Liver (tissue), 9 donors: Measurements from ENCODE around the gene CAMKMT. TPM values are rescaled to one million over a fixed set of nuclear protein-coding genes. Genes with fewer than 3 reads are reported as not detected.

Source experiments
- DNase-seq: peaks from one replicate; pipeline ENCODE4 v3.0.0-alpha.2; 2017; ENCODE audit warnings: low spot score
- H3K27ac ChIP-seq, 2 donors: one replicate each; pipeline ENCODE4 v1.7.0; 2013; ENCODE audit warnings: inconsistent platforms in 2 of 2, low read length in 2 of 2, control low read depth in 1 of 2, low read depth in 1 of 2, mild to moderate bottlenecking in 1 of 2
- H3K27me3 ChIP-seq, 4 donors: one replicate each; pipeline versions ENCODE4 v1.6.1 to v1.7.0; 2013; ENCODE audit warnings: low read length in 3 of 4, inconsistent platforms in 1 of 4, mild to moderate bottlenecking in 1 of 4, moderate library complexity in 1 of 4; ENCODE audit not compliant: control insufficient read depth in 4 of 4, insufficient read depth in 4 of 4
- H3K36me3 ChIP-seq, 4 donors: one replicate each; pipeline versions ENCODE4 v1.6.1 to v1.7.0; 2013; ENCODE audit warnings: low read length in 3 of 4, mild to moderate bottlenecking in 3 of 4, low read depth in 1 of 4, moderate library complexity in 1 of 4; ENCODE audit not compliant: control insufficient read depth in 4 of 4, insufficient read depth in 3 of 4
- H3K4me1 ChIP-seq, 4 donors: one replicate each; pipeline versions ENCODE4 v1.6.1 to v1.7.0; 2013; ENCODE audit warnings: low read length in 3 of 4, mild to moderate bottlenecking in 3 of 4, moderate library complexity in 1 of 4; ENCODE audit not compliant: control insufficient read depth in 4 of 4, insufficient read depth in 4 of 4
- H3K4me3 ChIP-seq, 3 donors: one replicate each; pipeline versions ENCODE4 v1.6.1 to v1.7.0; 2013; ENCODE audit warnings: low read length in 3 of 3, control low read depth in 1 of 3, low read depth in 1 of 3, mild to moderate bottlenecking in 1 of 3
- H3K9ac ChIP-seq, 2 donors: one replicate each; pipeline ENCODE4 v1.7.0; 2013; ENCODE audit warnings: low read length in 2 of 2, mild to moderate bottlenecking in 2 of 2, moderate library complexity in 2 of 2, control low read depth in 1 of 2, low read depth in 1 of 2
- H3K9me3 ChIP-seq, 4 donors: one replicate each; pipeline versions ENCODE4 v1.6.1 to v1.7.0; 2013; ENCODE audit warnings: low read length in 3 of 4; ENCODE audit not compliant: control insufficient read depth in 4 of 4
- ATF3 ChIP-seq: IDR thresholded peaks from 2 replicates; pipeline ENCODE4 v1.6.1; 2016; ENCODE audit warnings: antibody characterized with exemption
- CTCF ChIP-seq: fragments of 150-350 bp; IDR thresholded peaks from 2 replicates; pipeline ENCODE4 v1.5.1; 2017; ENCODE audit warnings: improper control_type of control experiment, low read depth, low read length; ENCODE audit not compliant: missing input control
- EGR1 ChIP-seq, 2 donors: IDR thresholded peaks; 2 replicates each; pipeline ENCODE4 v1.6.1; 2016 to 2018; ENCODE audit warnings: antibody characterized with exemption in 2 of 2, low read depth in 2 of 2
- FOXA1 ChIP-seq: IDR thresholded peaks from 2 replicates; pipeline ENCODE4 v1.6.1; 2016; ENCODE audit warnings: antibody characterized with exemption
- FOXA2 ChIP-seq: IDR thresholded peaks from 2 replicates; pipeline ENCODE4 v1.6.1; 2016; ENCODE audit warnings: antibody characterized with exemption
- GABPA ChIP-seq, 2 donors: IDR thresholded peaks in 1 of 2; conservative IDR thresholded peaks in 1 of 2; 2 replicates each; pipeline ENCODE4 v1.6.1; 2016; ENCODE audit warnings: antibody characterized with exemption in 2 of 2, mild to moderate bottlenecking in 1 of 2, moderate library complexity in 1 of 2
- HNF4A ChIP-seq, 2 donors: conservative IDR thresholded peaks; 2 replicates each; pipeline ENCODE4 v1.6.1; 2016; ENCODE audit warnings: antibody characterized with exemption in 2 of 2, mild to moderate bottlenecking in 2 of 2
- HNF4G ChIP-seq: IDR thresholded peaks from 2 replicates; pipeline ENCODE4 v1.6.1; 2016; ENCODE audit warnings: antibody characterized with exemption
- JUND ChIP-seq, 2 donors: IDR thresholded peaks; 2 replicates each; pipeline ENCODE4 v1.6.1; 2016; ENCODE audit warnings: antibody characterized with exemption in 2 of 2
- MAX ChIP-seq: IDR thresholded peaks from 2 replicates; pipeline ENCODE4 v1.6.1; 2016; ENCODE audit warnings: antibody characterized with exemption
- NR2F2 ChIP-seq: IDR thresholded peaks from 2 replicates; pipeline ENCODE4 v1.6.1; 2016; ENCODE audit warnings: antibody characterized with exemption
- RAD21 ChIP-seq, 2 donors: IDR thresholded peaks; 2 replicates each; pipeline ENCODE4 v1.6.1; 2016; ENCODE audit warnings: antibody characterized with exemption in 2 of 2, mild to moderate bottlenecking in 2 of 2
- REST ChIP-seq: IDR thresholded peaks from 2 replicates; pipeline ENCODE4 v1.6.1; 2016; ENCODE audit warnings: antibody characterized with exemption, mild to moderate bottlenecking
- RXRA ChIP-seq, 2 donors: IDR thresholded peaks; 2 replicates each; pipeline ENCODE4 v1.6.1; 2017 to 2018; ENCODE audit warnings: antibody characterized with exemption in 2 of 2, mild to moderate bottlenecking in 1 of 2
- SP1 ChIP-seq: IDR thresholded peaks from 2 replicates; pipeline ENCODE4 v1.6.1; 2018; ENCODE audit warnings: antibody characterized with exemption, mild to moderate bottlenecking
- TAF1 ChIP-seq: conservative IDR thresholded peaks from 2 replicates; pipeline ENCODE4 v1.6.1; 2016; ENCODE audit warnings: antibody characterized with exemption, mild to moderate bottlenecking
- YY1 ChIP-seq: IDR thresholded peaks from 2 replicates; pipeline ENCODE4 v1.6.1; 2016; ENCODE audit warnings: antibody characterized with exemption, mild to moderate bottlenecking
- ZBTB33 ChIP-seq: IDR thresholded peaks from 2 replicates; pipeline ENCODE4 v1.6.1; 2016; ENCODE audit warnings: antibody characterized with exemption
- WGBS: extraction: QIAGEN DNeasy Blood & Tissue Kit; methylation state at CpG from one replicate; pipeline ENCODE4 v1.1.7; 2013; 5-methylcytosine and 5-hydroxymethylcytosine counted together
- polyA plus RNA-seq, 2 donors: library from polyadenylated mRNA; stranded (reverse) in 1 of 2; unstranded in 1 of 2; fragments of 200-250 nt in 1 of 2; fragments of >200 nt in 1 of 2; fragmentation: Nextera tagmentation in 1 of 2; extraction: Ambion mirVana in 1 of 2; gene quantifications; one replicate each; pipeline versions ENCODE4 v1.2.1 to v1.2.3, GENCODE V29; 2013 to 2015
- total RNA-seq, 2 donors: library from RNA; depleted of rRNA; stranded (reverse); fragments of >200 nt; gene quantifications; one replicate each; pipeline ENCODE4 v1.2.3, GENCODE V29; 2014
- donor health status: healthy.
- donor health status: healthy.
- donor health status: healthy.
- donor health status: healthy.
- donor health status: healthy.

Gene CAMKMT
- total and polyA plus RNA-seq, 4 donors: 1.5 to 12.7 (median 7.1) TPM

DNA sequence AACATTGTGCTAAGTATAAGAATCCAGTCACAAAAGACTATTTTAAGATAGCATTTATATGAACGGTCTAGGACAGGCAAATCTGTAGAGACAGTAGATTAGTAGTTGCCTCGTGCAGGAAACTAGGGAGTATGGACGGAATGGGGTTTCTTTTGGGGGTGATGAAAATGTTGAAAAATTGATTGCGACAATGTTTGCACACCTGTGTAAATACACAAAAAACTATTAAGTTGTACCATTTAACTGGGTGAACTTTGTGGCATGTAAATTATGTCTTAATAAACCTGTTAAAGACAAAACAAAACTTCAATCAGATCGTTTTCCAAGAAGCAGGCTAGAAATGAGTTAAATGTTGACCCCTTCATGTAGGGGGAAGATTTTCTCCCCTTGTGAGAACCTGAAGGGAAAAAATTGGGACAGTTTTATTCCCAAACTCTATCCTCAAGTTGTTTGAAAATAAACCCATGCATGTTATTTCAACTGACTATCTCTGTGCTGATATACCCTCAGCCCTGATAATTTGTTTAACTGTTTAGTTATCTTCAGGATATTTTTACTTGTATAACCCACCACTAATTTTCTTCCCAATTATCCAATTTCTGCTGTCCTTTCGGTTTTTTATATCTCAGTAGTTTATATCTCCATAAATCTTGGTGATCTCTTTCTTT, 87.2 kb downstream of the CAMKMT start:
- H3K4me3 ChIP-seq: peak overlapping the region in 1 of 3 donors; percentile 31
- peaks cover 0 to 5% (median 0%) of the 10 kb centered on the region in 4 donors for H3K9me3 ChIP-seq
- no peak overlapping the region for H3K27ac ChIP-seq
- H3K4me1 ChIP-seq: peaks cover 0 to 16% (median 4%) of the 10 kb centered on the region in 4 donors
- DNase-seq: no peak
- H3K9ac ChIP-seq: peak overlapping the region in 1 of 2 donors; percentile 57
- TF ChIP-seq YY1: peak; percentile 67
- TF ChIP-seq SP1: peak; percentile 56
- TF ChIP-seq ZBTB33: peak; percentile 66
- peak; percentile 30 for TF ChIP-seq REST
- peak; percentile 71 for TF ChIP-seq FOXA1
- TF ChIP-seq ATF3: no peak
- TF ChIP-seq EGR1 (IDR thresholded peaks at IDR 0.05; ENCODE audit: low read depth in 2 of 2): no peak
- no peak for TF ChIP-seq TAF1
- no peak for TF ChIP-seq CTCF
- peak in 1 of 2 donors; percentile 12 for TF ChIP-seq RAD21 (IDR thresholded peaks at IDR 0.05)
- peak; percentile 10 to 62 for TF ChIP-seq RXRA (IDR thresholded peaks at IDR 0.05)
- TF ChIP-seq HNF4G: no peak
- no peak for TF ChIP-seq GABPA (IDR thresholded peaks at IDR 0.05 in 1 of 2, conservative IDR thresholded peaks at IDR 0.05 in 1 of 2)
- peak; percentile 38 for TF ChIP-seq MAX
- TF ChIP-seq FOXA2: peak; percentile 89
- peak; percentile 55 to 66 for TF ChIP-seq HNF4A (conservative IDR thresholded peaks at IDR 0.05)
- TF ChIP-seq NR2F2: no peak
- no peak for TF ChIP-seq JUND (IDR thresholded peaks at IDR 0.05)
- no peaks in the 10 kb centered on the region for H3K27me3 ChIP-seq
- WGBS: 47% methylated on average over 6 of the region's 6 CpGs
- H3K36me3 ChIP-seq: no peaks in the 10 kb centered on the region
